Kasumi-1 (cell line): ENCODE results near the gene TTLL4.

Source experiments
- DNase-seq, 2 experiments: peaks; one replicate each; lab custom pipeline; 2025; lab: John Stamatoyannopoulos, UW

TTLL4 gene, protein sequence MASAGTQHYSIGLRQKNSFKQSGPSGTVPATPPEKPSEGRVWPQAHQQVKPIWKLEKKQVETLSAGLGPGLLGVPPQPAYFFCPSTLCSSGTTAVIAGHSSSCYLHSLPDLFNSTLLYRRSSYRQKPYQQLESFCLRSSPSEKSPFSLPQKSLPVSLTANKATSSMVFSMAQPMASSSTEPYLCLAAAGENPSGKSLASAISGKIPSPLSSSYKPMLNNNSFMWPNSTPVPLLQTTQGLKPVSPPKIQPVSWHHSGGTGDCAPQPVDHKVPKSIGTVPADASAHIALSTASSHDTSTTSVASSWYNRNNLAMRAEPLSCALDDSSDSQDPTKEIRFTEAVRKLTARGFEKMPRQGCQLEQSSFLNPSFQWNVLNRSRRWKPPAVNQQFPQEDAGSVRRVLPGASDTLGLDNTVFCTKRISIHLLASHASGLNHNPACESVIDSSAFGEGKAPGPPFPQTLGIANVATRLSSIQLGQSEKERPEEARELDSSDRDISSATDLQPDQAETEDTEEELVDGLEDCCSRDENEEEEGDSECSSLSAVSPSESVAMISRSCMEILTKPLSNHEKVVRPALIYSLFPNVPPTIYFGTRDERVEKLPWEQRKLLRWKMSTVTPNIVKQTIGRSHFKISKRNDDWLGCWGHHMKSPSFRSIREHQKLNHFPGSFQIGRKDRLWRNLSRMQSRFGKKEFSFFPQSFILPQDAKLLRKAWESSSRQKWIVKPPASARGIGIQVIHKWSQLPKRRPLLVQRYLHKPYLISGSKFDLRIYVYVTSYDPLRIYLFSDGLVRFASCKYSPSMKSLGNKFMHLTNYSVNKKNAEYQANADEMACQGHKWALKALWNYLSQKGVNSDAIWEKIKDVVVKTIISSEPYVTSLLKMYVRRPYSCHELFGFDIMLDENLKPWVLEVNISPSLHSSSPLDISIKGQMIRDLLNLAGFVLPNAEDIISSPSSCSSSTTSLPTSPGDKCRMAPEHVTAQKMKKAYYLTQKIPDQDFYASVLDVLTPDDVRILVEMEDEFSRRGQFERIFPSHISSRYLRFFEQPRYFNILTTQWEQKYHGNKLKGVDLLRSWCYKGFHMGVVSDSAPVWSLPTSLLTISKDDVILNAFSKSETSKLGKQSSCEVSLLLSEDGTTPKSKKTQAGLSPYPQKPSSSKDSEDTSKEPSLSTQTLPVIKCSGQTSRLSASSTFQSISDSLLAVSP

DNA sequence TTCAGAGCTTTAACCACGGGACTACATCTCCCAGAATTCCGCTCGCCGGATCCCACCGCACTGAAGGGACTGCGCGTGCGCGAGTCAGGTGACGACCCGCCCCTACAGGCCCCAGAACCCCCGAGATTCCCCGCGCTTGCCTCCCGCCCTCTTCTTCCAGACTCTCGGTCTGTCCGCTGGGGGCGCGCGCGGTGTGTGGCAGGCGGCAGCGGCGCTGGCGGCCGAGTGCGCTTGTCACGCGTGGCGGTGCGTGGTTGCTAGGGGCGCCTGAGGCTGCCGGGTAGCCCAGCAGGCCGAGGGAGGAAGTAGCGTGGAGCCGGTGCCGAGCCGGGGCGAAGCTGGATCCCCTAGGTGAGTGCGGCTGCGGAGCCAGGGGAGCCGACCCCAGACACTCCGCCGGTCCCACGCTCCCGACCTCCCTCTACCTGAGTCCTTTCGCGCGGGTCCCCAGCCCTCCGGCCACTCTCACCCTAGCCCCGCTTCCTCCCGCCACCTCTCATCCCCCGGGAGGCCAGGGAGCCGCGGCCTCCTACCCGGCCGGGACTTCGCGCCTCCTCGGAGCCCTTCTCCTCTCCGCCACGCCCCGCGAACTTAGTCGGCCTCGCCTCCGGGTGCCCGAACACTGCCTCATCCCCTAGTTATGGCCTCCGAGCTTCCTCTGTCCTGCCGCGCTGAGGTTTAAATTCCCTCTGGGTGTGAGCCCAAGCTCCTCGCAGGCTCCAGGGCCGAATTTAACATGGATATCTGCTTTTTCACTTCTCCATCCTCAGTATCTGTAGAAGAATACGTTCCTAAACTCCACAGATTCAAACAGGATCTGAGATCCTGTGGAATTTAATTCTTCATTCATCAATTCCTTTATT is at the start of gene TTLL4:
Gene TTLL4 (plus strand): TSS at position 149 of the 863 bp plus-strand sequence. CDS start 26,842 bp downstream, outside the sequence.
- peak; percentile 73 to 76 for DNase-seq

- no peak for DNase-seq
Measured at GRCh38 chr2:218662377-218662776, 48.3 kb upstream of the TTLL4 start.

- DNase-seq: no peak
Measured at GRCh38 chr2:218662827-218663226, 47.8 kb upstream of the TTLL4 start.

DNA sequence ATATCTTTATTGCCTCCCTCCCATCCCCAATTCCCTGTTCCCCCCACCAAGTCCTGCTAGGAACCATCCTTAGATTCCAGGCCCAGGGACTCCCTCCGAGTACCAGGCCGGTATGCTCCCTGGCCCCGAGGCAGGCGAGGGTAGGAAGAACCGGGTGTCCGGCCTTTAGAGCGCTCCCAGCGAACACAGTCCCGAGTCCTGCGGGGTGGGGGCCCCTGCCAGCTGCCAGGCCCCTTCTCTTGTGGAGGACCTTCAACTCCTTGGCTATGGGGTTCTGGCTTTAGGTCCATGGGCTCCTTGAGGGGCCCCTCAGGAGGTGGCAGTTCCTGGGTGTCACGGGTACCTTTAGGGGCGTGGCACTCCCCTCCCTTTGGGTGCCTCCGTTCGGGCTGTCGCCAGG is 46.7 kb upstream of the TTLL4 start:
- DNase-seq: no peak

GRCh38 chr2:218664653-218665052 is 46.0 kb upstream of the TTLL4 start:
- DNase-seq: no peak

GRCh38 chr2:218671097-218671653 is 39.5 kb upstream of the TTLL4 start:
- DNase-seq: no peak

DNA sequence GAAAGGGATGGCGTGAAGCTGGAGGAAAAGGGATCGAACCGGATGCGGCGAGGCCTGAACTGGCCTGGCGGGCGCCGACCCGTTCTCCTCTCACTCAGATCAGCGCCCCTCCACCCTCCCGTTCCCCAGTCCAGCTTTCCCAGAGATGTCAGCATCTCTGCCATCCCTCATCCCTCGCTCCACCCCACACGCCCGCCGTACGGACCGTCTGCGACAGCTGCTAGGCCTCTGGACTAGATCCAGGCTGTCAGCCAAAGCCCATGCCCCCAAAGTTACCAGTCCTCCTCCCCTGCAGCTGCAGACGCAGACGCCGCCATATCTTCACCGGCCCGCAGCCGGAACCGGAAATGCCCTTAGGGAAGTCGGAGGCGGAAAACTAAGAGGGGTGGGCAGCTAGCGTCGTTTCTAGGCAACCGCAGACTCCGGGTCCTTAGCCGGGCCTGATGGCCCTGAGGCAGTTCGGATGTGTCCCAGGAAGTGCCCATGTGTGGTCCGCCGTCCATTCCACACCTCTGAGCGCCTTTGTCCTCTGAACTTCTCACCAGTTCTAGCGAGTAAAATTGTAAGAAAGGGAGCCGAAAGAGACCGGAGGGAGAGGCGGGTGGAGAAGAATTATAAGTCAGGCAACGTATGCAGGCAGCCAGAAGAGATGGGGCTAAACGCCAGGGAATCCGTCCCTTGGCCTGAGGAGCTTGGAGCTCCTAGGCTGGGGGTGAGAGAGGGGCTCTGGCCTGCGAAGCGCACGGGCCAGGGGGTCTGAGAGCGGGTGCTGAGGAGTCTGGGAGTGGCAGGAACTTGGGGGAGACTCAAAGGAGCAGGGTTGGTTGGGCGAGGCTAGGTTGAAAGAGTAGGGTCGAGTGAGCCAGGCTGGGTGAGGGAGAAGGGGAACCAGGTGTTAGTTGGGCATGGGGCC is 38.7 kb upstream of the TTLL4 start, which contains the start of the genes RNF25 and STK36:
Gene RNF25 (minus strand): TSS at position 349 of the 913 bp plus-strand sequence. CDS start 32 bp downstream, at position 317.
Gene STK36 (plus strand): TSS at position 433 of the 913 bp plus-strand sequence. CDS start 744 bp downstream, outside the sequence.
- DNase-seq: peak; percentile 71 to 78

DNA sequence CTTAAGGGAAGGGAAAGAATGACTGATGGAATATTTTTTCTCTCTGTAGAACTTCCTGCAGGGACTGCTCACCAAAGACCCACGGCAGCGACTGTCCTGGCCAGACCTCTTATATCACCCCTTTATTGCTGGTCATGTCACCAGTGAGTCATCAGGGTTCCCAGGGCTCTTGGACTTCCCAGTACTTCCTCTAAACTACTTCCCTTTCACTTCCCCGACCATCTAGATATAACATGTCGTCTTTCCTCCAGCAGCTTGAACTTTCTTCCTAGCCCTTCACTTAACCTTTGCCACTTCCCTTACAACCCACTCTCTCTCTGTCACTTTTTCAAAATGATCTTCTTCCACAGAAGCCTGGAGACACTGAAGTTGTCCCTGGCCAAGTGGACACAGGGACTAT is 31.5 kb upstream of the TTLL4 start:
- DNase-seq: no peak

DNA sequence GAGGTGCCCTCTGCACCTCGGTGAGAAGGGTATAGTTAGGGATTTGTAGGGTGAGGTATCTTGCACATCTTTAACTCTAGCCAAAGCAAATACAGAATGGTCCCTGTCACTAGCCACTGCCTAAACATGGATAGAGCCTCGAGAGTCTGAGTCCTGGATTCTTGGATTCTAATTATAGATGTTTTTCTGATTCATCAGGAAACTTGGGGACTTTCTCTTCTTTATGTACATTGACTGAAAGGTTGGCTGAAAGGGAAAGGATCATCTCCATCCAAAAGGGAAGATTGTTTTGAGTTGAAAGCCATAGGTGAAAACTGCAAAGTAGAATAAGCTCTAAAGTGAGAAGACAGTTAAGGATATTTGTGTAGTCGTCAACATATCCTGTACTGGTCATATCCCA is 30.6 kb upstream of the TTLL4 start:
- no peak for DNase-seq

DNA sequence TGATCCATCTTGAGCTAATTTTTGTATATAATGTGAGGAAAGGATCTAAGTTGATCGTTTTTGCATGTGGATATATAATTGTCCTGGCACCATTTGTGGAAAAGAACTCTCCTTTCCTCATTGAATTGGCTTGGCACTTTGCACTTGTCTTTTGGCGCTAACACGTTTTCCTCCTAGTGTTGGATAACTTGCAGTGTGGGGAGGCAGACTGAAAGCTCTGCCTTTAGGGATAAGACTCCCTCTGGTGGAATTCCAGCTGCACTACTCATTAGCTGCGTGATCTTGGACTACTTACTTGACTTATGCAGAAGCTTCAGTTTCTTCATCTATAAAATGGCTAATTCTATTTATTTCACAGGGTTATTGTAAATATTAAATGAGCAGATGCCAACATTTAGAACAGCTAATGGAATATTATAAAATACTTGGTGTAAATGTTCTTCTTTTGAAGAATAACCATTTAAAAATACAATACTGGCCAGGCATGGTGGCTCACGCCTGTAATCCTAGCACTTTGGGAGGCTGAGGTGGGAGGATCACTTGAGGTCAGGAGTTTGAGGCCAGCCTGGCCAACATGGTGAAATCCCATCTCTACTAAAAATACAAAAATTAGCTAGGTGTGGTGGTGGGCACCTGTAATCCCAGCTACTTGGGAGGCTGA is 23.1 kb upstream of the TTLL4 start:
- peak; percentile 77 to 79 for DNase-seq

GRCh38 chr2:218691234-218691633 is 19.4 kb upstream of the TTLL4 start:
- DNase-seq: no peak

DNA sequence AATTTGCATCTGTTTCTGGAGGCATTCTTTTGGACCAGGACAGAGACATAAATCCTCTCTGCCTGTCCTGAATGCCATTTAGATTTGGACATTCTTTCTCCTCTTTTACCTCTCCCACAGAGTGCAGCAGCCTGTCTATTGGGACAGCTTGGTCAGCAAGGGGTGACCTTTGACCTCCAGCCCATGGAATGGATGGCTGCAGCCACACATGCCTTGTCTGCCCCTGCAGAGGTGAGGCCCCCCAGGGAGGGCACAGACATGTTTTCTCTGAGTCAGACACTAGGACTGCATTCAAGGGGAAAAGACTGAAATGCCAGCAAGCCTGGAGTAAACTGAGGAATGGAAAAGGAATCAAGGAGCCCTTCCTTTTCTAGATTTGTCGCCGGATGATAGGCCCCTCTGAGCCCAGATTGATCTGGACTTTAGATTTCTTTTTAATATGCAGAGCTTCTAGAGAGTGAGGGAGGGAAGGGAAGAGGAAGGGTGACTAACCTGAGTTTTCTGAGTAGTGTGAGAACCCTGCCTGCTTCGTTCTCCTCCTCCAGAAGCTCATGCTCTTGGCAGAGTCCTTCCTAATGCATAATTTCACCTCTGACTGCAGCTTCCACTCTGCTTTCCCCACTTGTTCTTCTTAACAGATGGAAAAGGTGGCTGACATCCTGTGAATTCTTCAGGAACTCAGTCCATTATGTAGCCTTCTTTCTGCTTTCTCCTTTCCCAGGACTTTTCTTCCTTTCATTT is 16.1 kb upstream of the TTLL4 start:
- no peak for DNase-seq

GRCh38 chr2:218698885-218699284 is 11.8 kb upstream of the TTLL4 start:
- no peak for DNase-seq

- DNase-seq: no peak
Measured at GRCh38 chr2:218701806-218702205, 8.8 kb upstream of the TTLL4 start.

- DNase-seq: no peak
Measured at GRCh38 chr2:218703341-218703740, 7.3 kb upstream of the TTLL4 start.

GRCh38 chr2:218708086-218708485 is 2.5 kb upstream of the TTLL4 start:
- no peak for DNase-seq

DNA sequence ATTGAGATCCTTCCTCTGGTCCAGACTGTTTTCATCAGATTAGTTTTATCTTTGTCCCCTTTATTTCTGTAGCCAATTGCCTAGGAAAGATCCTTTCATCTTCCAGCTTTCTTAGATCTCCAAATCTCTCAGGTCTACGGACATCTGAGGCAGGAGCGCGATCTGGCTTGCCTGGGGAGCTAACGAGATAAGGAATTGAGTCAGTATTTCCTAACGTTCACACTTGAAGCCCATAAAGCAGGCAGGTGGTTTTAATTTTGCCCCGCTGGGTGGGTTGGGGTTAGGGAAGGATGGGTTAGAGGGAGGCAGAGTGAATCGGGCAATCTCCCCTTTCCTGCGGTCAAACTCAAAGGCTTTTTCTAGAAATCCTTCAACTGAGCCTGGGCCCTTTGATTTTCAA is 727 bp upstream of the TTLL4 start:
- no peak for DNase-seq

GRCh38 chr2:218710334-218710686 is 325 bp upstream of the TTLL4 start:
- no peak for DNase-seq

DNA sequence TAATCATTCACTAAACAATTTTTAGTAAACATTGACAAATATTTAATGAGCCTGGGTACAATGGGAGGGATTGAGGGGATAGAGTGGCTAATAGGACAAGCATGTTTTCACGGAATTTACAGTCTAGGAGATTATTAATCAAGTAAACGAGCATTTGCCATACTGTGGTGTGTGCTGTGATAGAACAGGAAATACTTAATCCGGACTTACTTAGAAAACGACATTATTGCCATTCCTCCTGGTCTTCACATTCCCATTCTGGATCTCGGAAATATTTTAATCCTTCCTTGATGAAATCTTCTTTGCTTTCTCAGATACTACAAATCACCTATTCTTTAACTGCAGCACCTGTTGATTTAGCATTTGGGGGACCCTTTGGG is 905 bp downstream of the TTLL4 start:
- no peak for DNase-seq
